Activated CD8-positive, alpha-beta T cell treated with anti-CD3 and anti-CD28 coated beads for 36 hours (primary cell): ENCODE results near the gene CFB. TPM values are rescaled to one million over a fixed set of nuclear protein-coding genes. Genes with fewer than 3 reads are reported as not detected.

Experiments used
- ATAC-seq: fragments of 200-7000 bp; cut with Tn5 transposase; one replicate; pipeline ENCODE4 v1.10.0; 2021; ENCODE audit warnings: mild to moderate bottlenecking, moderate library complexity
- CTCF ChIA-PET: fragments of 350-600 bp; sonication (Branson Sonifier 250); formaldehyde crosslinking; loops from one replicate; lab custom pipeline; 2021; ENCODE audit warnings: antibody characterized with exemption; lab: Charles Lee
- POLR2A ChIA-PET: fragments of 350-600 bp; sonication (Branson Sonifier 250); formaldehyde crosslinking; loops from one replicate; lab custom pipeline; 2021; ENCODE audit warnings: antibody characterized with exemption; lab: Charles Lee
- DNase-seq: peaks from one replicate; pipeline ENCODE4 v3.0.0-alpha.2; 2020
- H3K27ac Mint-ChIP-seq: one replicate; pipeline ENCODE4 v1.8.0; 2021; ENCODE audit warnings: mild to moderate bottlenecking, mixed read lengths
- H3K27me3 Mint-ChIP-seq: one replicate; pipeline ENCODE4 v1.8.0; 2021; ENCODE audit warnings: mixed read lengths
- H3K36me3 Mint-ChIP-seq: one replicate; pipeline ENCODE4 v1.8.0; 2021; ENCODE audit warnings: low read depth, mixed read lengths
- H3K4me1 Mint-ChIP-seq: one replicate; pipeline ENCODE4 v1.8.0; 2021; ENCODE audit warnings: low read depth, mixed read lengths
- H3K4me3 Mint-ChIP-seq: one replicate; pipeline ENCODE4 v1.8.0; 2021; ENCODE audit warnings: mild to moderate bottlenecking, moderate library complexity, mixed read lengths
- H3K9me3 Mint-ChIP-seq: one replicate; pipeline ENCODE4 v1.8.0; 2021; ENCODE audit warnings: mixed read lengths
- intact Hi-C: fragments of 100-400 bp; cut with micrococcal nuclease; formaldehyde crosslinking; loops from one replicate; pipeline ENCODE4 v1.10.0; 2022
- total RNA-seq, 2 experiments: library from RNA; stranded (reverse); gene quantifications; one replicate each; pipeline ENCODE4 v1.2.3, GENCODE V29; 2021
- TF ChIP-seq, protein P1 (sequence below): fragments of 200-600 bp; IDR thresholded peaks from one replicate; pipeline ENCODE4 v1.8.0; 2022; ENCODE audit warnings: antibody characterized with exemption, mild to moderate bottlenecking

CFB gene
- total RNA-seq, 2 experiments from 2014 or later, result 0.43 to 0.45 TPM

DNA sequence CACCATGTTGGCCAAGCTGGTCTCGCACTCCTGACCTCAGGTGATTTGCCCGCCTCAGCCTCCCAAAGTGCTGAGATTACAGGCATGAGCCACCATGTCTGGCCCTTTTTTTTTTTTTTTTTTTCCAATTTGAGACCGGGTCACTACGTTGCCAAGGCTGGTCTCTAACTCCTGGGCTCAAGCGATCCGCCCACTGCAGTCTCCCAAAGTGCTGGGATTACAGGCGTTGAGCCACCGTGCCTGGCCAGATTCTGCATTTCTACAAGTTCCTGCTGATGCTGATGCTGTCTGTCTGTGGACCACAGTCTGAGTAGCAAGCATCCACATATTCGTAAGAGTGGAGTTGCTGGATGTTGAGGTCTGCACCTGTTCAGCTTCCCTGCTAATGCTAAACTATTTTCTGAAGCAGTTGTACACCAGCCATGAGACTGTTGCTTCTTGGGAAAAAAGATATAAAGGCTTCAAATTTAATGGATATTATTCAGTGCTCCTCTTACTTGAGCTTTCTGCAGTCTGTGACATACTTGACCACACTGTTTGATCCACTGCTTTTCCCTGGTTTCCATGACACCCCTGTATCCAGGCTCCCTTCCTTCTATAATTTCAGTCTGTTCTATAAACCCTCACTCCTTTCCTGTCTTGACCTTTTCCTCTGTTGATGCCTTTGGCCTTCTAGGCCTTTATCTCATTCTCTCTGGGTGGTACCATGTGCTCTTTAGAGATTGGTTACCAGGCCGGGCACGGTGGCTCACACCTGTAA lies 33.9 kb upstream of the CFB start:
- TF ChIP-seq, protein P1, sequence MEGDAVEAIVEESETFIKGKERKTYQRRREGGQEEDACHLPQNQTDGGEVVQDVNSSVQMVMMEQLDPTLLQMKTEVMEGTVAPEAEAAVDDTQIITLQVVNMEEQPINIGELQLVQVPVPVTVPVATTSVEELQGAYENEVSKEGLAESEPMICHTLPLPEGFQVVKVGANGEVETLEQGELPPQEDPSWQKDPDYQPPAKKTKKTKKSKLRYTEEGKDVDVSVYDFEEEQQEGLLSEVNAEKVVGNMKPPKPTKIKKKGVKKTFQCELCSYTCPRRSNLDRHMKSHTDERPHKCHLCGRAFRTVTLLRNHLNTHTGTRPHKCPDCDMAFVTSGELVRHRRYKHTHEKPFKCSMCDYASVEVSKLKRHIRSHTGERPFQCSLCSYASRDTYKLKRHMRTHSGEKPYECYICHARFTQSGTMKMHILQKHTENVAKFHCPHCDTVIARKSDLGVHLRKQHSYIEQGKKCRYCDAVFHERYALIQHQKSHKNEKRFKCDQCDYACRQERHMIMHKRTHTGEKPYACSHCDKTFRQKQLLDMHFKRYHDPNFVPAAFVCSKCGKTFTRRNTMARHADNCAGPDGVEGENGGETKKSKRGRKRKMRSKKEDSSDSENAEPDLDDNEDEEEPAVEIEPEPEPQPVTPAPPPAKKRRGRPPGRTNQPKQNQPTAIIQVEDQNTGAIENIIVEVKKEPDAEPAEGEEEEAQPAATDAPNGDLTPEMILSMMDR, result no peak
- Mint-ChIP-seq H3K27ac (no peak overlapping the region), H3K36me3 (no peaks in the 10 kb centered on the region), H3K9me3 (no peaks in the 10 kb centered on the region), H3K4me3 (no peak overlapping the region), H3K27me3 (peaks cover 11% of the 10 kb centered on the region), H3K4me1 (peaks cover 19% of the 10 kb centered on the region)
- POLR2A ChIA-PET, result no interaction called here
- intact Hi-C loops, result no loop called here
- DNase-seq (no peak), ATAC-seq (no peak)
- CTCF ChIA-PET, result no interaction called here

DNA sequence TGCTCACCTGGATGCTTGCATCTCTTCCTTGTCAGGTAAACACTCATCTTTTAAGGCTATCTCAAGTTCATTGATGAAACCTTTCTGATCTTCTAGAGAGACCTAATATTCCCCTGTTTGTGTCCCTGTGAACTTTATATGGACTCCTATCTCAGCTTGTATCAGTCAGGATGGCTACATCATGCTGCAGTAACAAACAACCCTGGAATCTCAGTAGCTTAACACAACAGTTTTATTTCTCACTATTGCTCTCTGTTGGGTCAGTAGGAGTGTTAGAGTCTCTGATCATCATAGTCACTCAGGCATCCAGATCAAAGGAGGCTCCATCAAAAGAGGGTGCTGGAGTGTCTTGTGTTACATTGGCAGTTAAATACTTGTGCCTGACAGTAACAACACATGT lies 30.5 kb upstream of the CFB start:
- POLR2A ChIA-PET, result no interaction called here
- peaks cover 10% of the 10 kb centered on the region for H3K4me1 Mint-ChIP-seq
- TF ChIP-seq, protein P1, result no peak

DNA sequence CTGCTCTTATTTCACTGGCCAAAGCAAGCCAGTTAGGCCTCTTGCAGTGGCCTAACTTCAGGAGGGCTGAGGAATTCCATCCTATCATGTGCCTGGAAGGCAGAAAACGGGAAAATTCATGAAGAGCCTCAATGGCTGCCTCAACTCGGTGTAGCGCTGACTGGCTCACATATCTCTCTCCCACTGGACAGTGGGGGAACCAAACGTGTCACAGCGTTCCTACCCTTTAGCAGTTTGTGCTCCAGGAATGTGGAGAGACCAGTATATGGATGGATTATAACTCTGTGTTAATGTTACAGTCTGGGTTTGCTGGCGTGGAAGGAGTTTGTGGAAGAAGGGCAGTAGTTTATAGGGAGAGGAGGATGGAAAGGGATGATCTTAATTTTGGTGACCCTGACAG lies 30.1 kb upstream of the CFB start:
- H3K27me3 Mint-ChIP-seq, result peaks cover 4% of the 10 kb centered on the region
- ChIA-PET CTCF (interaction anchor here (1.1 kb wide), 1 partner anchor 12 kb away, joined by 3 read pairs; no protein-coding TSS in a partner anchor), POLR2A (no interaction called here)
- intact Hi-C loops, result no loop called here
- no peaks in the 10 kb centered on the region for H3K36me3 Mint-ChIP-seq
- H3K4me1 Mint-ChIP-seq, result peaks cover 8% of the 10 kb centered on the region
- H3K4me3 Mint-ChIP-seq, result no peak overlapping the region
- H3K9me3 Mint-ChIP-seq, result no peaks in the 10 kb centered on the region
- TF ChIP-seq, protein P1, result no peak
- no peak overlapping the region for H3K27ac Mint-ChIP-seq
- DNase-seq, result no peak
- no peak for ATAC-seq

More for the DNA sequence above, 30.5 kb upstream of the CFB start:
- no peak for ATAC-seq
- intact Hi-C loops, result no loop called here
- H3K27ac Mint-ChIP-seq, result no peak overlapping the region
- H3K27me3 Mint-ChIP-seq, result peaks cover 6% of the 10 kb centered on the region
- no peak overlapping the region for H3K4me3 Mint-ChIP-seq
- no peaks in the 10 kb centered on the region for H3K9me3 Mint-ChIP-seq
- no peaks in the 10 kb centered on the region for H3K36me3 Mint-ChIP-seq
- DNase-seq, result no peak
- CTCF ChIA-PET, result interaction anchor here (1.1 kb wide), 1 partner anchor 11 kb away, joined by 3 read pairs; no protein-coding TSS in a partner anchor

DNA sequence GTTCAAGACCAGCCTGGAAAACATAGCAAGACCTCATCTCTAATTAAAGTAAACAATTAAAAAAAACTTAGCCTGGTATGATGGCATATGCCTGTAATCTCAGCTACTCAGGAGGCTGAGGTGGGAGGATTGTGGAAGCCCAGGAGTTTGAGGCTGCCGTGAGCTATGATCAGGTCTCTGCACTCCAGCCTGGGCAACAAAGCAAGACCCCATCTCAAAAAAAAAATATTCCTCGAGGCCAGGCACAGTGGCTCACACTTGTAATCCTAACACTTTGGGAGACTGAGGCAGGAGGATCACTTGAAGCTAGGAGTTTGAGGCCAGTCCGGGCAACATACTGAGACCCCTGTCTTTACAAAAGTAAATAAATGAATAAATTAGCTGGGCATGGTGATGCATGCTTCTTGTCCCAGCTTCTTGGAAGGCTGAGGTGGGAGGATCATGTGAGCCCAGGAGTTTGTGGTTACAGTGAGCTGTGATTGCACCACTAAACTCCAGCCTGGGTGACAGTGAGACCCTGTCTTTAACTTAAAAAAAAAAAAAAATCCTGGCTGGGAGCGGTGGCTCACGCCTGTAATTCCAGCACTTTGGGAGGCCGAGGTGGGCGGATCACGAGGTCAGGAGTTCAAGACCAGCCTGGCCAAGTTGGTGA lies 27.7 kb upstream of the CFB start:
- peaks cover 4% of the 10 kb centered on the region for H3K27me3 Mint-ChIP-seq
- no peak overlapping the region for H3K27ac Mint-ChIP-seq
- POLR2A ChIA-PET, result interaction anchor here (0.6 to 1.2 kb wide), 2 partner anchors 10 to 141 kb away, joined by 3 read pairs; partner anchors contain the start of gene VWA7

More for the DNA sequence above, 27.7 kb upstream of the CFB start:
- ATAC-seq (no peak), DNase-seq (no peak)
- H3K4me3 Mint-ChIP-seq, result no peak overlapping the region
- no peaks in the 10 kb centered on the region for H3K9me3 Mint-ChIP-seq
- TF ChIP-seq, protein P1, result no peak
- H3K36me3 Mint-ChIP-seq, result no peaks in the 10 kb centered on the region
- no peaks in the 10 kb centered on the region for H3K4me1 Mint-ChIP-seq
- intact Hi-C loops, result no loop called here
- CTCF ChIA-PET, result interaction anchor here (1.1 to 1.2 kb wide), 2 partner anchors 20 to 34 kb away, joined by 3 to 5 read pairs; no protein-coding TSS in a partner anchor
